Stimulated activated naive CD8-positive, alpha-beta T cell treated with anti-CD3 and anti-CD28 coated beads, Interleukin-15, Interleukin-2, amounts not matched to agents 100 U/mL and 50 U/mL, for 24 hours (primary cell): Measurements from ENCODE around the gene ATM.
A peak's percentile ranks its signal among the peaks of the same experiment; 100 is the strongest.
"Not testable (repeated sequence)": the region's sequence is repeated elsewhere in the genome, so short reads cannot be mapped to it uniquely, and the experiment has no call there.

Experiments
- ATAC-seq: fragments of 150-1000 bp; cut with Tn5 transposase; one replicate; pipeline ENCODE4 v1.10.0; 2021
- DNase-seq: peaks from one replicate; pipeline ENCODE4 v3.0.0; 2021

Gene ATM

DNA sequence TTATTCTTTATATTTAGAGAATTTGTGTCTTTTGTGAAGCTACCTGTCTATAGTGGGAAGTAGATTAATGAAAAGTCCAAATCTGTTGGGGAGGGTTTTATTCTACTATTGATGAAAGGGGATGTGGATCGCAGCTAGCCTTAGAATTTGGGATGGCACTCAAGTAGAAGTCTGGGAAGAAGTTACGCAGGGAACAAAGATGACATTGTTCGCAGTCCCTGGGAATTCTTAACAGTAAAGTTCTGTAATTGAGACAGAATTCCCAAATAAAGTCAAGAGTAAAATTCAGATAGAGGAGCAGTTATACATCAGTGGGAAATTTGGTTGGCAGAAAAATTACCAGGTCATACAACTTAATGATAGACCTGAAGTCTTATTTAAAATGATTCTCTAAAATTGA, 64.1 kb downstream of the ATM start:
- ATAC-seq (no peak), DNase-seq (no peak)

DNA sequence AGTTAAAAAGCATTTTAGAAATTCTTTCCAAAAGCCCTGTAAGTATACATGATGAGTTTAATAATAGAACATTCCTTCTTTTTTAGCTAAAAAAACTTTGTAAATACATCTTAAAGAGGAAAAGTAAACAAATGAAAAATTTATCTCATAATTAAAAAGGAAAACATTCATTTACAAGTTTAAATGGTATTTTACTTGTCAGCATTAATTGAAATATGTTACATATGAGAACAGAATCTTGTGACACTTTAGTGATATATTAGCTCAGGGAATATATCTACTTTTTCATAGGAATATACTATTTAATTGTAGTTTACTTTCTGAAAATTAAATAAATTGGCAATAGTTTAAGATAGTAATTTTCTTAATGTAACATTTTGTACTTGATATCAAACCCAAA, 66.2 kb downstream of the ATM start:
- DNase-seq, ATAC-seq: not testable (repeated sequence)

DNA sequence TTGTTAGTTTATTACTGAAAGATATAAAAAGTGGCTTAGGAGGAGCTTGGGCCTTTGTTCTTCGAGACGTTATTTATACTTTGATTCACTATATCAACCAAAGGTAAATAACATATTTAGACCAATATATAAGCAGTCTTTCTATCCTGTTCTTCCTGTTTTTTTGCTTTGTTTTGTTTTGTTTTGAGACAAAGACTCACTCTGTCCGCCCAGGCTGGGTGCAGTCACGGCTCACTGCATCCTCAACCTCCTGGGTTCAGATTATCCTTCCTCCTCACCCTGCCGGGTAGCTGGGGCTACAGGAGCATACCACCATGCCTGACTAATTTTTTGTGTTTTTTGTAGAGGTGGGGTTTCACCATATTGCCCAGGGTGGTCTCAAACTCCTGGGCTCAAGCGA, 66.8 kb downstream of the ATM start:
- no peak for ATAC-seq
- no peak for DNase-seq

DNA sequence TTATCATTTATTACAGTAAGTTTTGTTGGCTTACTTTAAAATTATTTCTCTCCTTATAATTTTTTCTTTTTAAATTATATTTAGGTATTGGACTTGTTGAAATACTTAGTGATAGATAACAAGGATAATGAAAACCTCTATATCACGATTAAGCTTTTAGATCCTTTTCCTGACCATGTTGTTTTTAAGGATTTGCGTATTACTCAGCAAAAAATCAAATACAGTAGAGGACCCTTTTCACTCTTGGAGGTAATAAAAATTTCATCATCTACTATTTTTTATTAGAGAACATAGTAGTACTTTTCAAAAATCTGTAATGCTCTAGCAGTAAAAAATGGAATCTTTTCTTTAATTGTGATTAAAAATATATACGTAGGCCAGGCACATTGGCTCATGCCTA, 70.4 kb downstream of the ATM start:
- ATAC-seq = no peak

DNA sequence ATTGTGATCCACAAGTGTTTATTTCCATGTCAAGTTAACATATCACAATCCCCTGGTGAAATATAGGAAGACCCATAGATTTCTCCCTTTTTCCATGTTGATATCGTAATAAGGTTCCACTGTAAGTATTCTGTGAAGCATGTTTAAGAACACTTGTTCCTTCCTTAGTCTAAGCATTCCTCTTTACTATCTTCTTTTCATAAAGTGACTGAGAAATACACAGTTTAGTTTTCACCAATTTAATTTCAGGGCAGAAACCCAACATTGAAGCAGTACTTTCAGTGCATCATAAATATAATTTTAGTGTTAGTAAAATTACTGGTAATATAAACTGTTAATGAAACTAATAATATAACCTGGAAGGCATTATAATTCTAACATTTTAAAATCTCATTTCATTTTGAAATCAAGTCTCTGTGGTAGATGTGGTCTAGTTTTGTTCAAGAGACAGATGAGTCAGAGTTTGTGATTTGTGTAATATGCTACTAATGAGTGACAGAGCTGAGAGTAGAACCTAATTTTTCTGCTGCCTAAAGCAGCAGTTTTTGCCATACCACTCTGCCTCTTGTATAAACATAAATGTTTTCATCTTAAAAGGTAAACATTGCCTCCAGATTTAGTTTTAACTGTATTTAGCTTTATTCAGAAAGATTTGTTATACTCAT, 79.4 kb downstream of the ATM start:
- DNase-seq = no peak
- peak; percentile 95 for ATAC-seq

More for the DNA sequence above, 70.4 kb downstream of the ATM start:
- DNase-seq = no peak

DNA sequence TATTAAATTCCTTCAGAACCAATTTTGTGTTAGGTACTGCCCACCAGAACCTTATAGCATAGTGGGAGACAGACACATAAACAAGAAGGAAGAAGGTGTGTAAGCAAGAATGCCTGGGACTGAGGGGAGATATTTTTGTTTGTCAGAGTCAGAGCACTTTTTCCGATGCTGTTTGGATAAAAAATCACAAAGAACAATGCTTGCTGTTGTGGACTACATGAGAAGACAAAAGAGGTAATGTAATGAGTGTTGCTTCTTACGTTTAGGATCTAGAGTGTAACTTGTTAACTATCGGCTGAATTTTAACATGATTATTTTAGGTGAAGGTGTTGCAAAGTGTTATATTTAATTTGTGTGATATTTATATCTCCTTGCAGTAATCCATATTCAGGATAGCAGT, 84.9 kb downstream of the ATM start:
- DNase-seq (no peak), ATAC-seq (no peak)

DNA sequence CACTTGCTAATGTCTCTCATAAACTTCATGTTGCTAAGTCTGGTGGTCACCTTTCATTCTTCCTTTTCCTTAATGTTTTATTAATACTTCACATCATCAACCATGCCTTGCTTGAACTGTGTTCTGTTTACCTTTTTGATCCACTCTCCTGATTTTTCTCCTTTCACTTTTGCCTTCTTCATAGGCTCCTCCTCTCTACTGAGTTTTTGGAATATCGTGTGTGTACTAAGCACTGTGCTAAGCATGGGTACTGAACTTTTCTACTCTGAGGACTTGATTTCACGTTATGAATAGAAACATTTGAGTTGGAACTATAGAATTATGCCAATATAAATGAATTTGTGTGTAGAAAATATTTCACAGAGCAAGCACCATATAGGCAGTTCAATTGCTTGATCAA, 90.6 kb downstream of the ATM start:
- DNase-seq = no peak

DNA sequence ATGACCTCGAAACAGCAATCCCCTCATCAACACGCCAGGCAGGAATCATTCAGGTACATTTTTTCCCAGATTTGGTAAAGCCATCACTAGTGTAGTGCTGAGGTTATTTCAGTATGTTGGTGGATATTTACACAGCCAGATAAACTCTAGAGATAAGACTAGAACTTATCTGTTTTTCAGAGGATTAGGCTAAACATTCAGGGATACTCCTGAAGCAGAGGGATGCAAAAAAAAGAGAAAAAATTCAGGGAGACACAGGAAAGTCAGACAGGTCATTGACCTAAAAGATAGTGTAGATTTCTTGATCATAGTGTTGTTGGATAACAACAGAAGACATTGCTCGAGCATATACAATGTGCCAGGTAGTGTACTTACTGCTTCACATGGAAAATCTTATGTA, 93.2 kb downstream of the ATM start:
- DNase-seq (no peak), ATAC-seq (no peak)

More for the DNA sequence above, 90.6 kb downstream of the ATM start:
- no peak for ATAC-seq

DNA sequence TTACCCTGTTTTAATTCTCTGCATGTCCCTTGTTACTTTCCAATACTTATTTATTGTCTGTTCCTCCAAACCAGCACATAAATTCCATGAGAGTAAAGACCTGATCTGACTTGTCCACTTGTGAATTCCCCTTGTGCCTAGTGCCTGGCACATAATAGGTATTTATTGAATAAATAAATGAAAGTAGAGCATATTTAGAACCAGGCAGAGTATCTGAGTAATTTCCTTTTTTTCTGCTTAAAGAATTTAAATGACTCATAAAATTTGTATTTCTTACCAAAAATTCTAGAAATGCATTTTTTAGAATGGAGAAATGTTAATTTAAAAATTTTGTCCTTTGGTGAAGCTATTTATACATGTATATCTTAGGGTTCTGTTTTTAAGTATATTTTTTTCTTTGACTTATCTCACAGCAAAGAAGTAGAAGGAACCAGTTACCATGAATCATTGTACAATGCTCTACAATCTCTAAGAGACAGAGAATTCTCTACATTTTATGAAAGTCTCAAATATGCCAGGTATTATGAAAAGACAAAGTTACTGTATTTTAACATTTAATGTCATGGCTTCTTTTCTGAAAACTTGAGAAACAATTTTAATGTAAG, 96.8 kb downstream of the ATM start:
- DNase-seq = no peak
- no peak for ATAC-seq

DNA sequence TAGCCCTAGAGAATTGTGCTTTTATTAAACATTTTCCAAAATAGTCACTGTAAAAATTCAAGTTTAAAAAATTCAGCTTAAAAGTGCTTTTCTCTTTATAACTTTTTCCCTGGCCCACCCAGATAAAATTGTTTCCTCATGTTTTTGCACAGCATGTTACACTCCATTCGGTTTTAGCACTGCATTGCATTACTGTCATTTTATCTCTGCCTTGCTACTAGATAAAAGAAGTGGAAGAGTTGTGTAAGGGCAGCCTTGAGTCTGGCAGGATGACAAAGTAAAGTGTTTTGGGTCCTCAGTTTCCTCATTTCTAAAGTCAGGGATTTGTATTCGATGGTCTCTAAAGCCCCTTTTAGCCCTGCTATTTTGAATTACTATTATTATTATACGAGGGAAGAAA, 99.8 kb downstream of the ATM start:
- no peak for DNase-seq
- no peak for ATAC-seq

DNA sequence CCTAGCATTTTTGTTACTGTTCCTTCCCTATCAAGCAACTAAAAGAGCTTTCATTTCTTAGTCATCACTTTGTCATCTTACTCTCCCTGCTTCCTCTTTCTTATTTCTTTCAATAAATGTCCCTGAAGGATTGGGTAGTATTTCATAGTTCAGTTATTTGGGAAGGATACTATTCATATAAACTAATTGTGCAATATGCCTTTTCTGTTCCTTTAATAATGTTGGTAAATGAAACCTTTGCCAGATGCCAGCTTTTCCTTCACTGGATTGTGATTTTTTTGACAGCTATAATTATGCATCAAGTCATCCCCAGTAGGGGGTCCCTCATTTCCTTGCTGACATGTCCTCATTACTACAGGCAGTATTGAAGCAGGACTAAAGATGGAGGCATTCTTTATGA, 101.7 kb downstream of the ATM start:
- no peak for DNase-seq
- no peak for ATAC-seq

DNA sequence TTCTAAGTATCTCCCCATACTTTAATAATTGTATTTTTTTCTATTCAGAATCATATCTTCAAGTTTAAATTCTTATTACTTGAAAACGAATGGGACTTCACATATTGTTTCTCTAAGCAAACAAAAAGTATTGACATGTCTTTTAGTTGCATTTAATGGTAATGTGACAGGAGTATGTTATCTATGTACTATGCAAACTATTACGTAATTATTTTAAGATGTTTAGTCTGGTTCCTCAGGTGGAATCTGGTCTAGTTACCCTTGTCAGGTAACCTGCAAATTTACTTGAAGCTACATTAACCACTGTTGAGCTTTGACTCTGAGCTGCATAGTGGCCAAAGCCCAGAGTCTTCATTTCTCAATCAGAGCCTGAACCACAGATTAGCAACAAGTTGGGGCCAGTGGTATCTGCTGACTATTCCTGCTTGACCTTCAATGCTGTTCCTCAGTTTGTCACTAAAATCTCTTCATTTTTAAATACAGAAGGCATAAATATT, 110.6 kb downstream of the ATM start:
- DNase-seq = no peak
- no peak for ATAC-seq

DNA sequence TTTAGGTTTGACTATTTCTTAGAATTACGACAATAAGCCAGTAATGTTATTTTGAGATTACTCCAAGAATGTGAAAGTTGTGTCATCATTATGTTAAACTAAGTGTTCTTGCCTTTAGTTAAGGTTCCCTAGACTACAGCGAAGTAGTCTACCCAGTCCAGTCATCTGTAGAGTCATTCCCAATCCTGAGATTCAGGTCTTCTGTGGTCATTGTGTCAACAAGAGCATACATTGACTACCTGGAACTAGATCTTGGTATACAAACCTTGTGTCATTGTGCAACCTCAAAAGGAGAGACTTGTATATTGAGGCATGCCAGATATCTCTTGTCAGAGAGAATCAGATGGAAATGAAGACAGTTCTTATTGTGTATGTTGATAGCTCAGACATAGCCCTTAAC, 115.9 kb downstream of the ATM start:
- ATAC-seq (no peak), DNase-seq (no peak)

DNA sequence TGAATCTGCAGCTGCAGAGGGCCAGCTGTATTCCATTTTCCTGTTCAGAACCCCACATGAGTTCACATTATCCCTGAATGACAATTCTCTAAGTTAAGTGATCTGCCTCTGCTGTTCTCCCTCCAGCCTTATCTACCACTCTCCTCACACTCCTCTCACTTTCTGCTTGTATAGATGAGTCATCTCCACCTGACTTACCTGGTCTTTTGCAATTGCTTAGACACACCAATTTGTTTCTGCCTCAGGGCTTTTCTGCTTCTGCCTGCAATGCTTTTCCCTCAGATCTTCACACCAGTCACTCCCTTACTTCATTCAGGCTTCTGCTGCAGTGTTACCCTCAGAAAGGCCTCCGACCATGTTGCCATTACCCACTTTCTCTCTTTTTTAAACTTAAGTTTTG, 118.1 kb downstream of the ATM start:
- ATAC-seq (peak; percentile 65), DNase-seq (no peak)

DNA sequence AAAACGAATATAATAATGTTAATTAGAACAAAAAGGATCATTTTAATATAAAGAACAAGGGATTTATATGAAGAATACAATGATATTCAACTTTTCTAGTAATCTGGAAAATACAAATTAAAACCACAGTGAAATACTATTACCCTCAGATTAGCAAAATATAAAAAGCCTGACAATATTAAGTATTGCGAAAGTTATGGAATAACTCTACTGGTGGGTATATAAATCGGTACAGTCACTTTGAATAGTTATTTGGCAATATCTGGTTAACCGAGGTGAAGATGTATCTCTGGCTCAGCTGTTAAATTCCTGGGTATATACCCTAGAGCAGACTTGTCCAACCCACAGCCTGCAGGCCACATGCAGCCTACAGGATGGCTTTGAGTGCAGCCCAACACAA, 118.8 kb downstream of the ATM start:
- ATAC-seq (no peak), DNase-seq (no peak)

DNA sequence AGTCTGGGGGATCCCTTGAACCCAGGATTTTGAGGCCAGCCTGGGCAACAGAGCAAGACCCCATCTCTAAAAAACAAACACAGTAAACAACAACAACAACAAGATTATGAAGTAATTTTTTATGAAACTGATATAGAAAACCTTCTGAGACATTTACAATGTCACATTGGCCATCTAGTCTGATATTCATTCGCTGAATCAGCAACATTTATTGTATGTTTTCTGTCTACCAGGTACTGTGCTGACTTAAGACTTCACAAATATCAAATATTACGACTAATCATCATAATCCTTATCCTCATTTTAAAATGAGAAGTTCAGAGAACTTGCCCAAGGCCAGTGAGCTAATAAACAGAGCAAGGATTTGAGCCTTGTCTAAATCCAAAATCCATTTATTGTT, 120.8 kb downstream of the ATM start:
- DNase-seq = no peak
- no peak for ATAC-seq

DNA sequence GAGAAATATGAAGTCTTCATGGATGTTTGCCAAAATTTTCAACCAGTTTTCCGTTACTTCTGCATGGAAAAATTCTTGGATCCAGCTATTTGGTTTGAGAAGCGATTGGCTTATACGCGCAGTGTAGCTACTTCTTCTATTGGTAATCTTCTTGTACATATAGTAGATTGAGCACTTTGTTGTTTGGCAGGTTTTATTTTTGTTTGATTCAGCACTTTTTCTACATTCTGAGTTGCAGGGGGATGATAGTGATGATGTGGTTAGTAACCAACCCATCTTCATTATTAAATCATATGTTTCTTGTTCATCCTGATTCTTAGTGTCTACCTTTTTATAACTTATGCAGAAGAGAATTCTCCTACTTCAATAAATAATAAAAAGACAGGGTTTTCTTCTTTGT, 122.9 kb downstream of the ATM start:
- no peak for ATAC-seq

DNA sequence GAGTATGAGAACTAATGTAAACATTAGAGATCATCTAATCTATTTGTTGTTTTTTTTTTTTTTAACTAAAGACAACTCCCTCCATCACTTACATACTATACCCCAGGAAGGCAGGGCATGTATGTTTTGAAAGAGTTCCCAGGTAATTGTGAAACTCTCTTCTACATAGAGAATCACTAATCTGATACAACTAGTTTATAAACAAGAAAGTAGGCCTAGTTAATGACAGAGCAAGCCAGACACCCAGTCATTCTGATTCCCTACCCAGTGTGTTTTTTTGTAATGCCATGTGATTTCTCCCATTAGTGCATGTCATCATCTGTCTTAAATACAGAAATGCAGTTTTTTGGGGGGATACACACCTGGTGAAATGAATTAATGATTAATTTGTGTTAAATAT, 123.6 kb downstream of the ATM start:
- DNase-seq = no peak
- no peak for ATAC-seq

More for the DNA sequence above, 122.9 kb downstream of the ATM start:
- DNase-seq = no peak

DNA sequence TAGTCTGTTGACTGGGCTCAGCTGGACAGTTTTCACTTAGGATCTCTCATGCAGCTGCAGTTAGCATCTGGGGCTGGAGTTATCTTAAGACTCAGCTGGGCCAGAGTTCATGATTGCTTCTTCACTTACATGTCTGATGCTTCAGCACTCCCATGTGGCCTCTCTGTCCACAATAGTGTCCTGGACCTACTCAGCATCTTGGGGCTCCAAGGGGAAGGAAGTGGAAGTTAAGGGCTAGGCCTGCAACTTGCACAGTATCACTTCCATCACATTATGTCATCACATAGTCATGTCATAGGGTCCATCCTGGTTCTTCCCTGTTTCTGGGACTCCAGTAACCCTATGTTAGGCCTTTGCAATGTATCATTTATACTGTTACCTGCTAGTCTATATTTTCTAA, 128.6 kb downstream of the ATM start:
- ATAC-seq (no peak), DNase-seq (no peak)

DNA sequence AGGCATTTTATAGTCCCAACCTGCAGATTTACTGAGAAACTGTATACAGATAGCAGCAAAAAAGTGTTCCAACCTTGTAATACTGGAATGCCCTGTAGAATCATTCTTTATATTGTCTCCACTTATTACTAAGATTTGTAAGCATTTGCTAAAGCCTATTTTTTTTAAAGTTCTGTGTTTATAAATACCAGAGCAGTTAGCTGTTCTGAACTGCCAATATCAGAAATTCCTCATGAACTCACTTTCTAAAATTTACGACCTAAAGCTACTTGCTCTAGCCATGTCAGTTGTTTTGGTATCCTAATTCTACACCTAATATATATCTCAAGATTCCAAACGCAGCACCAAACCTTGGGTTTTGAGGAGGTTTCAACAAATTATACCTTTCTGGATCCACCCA, 141.3 kb downstream of the ATM start:
- no peak for DNase-seq
- ATAC-seq = no peak

DNA sequence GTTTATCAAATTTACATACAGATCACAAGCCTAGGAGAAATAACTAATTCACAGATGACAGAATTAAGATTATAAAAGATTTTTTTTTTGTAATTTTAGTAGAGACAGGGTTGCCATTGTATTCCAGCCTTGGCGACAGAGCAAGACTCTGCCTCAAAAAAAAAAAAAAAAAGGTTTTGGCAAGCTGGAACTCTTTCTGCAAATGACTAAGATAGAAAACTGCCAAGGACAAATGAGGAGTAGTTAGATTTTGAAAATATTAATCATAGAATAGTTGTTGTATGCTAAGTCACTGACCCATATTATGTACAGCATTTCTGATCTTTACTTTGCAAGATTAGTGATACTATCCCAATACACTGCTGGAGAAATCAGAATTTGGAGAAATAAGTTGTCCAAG, 145.3 kb downstream of the ATM start:
- no peak for DNase-seq
- ATAC-seq = no peak

DNA sequence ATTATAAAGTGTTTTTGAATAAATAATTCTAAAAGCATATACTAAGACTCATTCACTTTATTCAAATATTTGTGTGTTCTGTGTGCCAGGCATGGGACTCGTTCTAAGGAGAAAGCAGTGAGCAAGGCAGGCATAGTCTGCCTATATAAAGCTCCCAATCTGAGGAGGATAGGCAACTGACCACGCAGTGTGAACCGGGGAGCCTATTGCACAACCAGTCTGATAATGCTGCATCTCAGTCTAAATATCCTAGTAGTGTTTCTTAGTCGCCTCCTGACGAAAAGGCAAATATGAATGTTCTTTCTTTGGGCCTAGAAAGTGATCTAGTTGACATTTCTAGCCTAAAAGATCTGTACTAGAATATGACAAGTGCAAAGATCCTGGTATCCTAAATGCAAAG, 146.2 kb downstream of the ATM start:
- DNase-seq (no peak), ATAC-seq (no peak)

DNA sequence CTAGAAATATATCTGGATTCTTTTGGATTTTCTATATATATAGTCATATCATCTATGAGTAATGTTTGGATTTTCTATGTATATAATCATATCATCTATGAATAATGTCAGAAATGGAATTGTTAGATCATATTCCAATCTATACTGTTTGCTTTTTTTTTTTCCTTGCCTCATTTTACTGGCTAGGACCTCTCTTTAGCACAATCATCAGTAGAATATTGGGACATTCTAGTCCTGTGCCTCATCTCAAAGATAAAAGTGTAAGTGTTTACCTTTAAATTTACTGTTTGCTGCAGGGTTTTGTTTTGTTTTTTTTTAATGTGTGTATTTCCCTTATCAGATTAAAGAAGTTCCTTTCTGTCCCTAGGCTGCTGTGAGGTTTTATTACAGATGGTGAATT, 147.4 kb downstream of the ATM start:
- DNase-seq (no peak), ATAC-seq (no peak)

DNA sequence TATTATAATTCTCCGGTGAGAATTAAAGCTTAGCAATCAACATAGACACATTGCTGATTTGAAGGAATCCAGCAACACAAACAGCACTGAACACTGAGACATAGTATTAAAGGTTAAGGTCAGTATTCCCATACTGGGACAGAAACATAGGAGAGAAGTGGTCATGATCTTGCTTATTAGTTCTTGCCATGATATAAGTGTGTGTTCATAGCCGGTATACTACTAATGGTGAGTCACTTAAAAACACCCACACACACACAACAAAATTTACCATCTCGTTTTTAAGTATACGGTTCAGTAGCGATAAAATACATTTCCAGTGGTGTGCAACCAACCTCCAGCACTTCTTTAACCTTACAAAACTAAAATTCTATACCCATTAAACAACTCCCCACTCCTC, 148.1 kb downstream of the ATM start:
- no peak for DNase-seq
- ATAC-seq = no peak
